HG02840 (cell line): ENCODE measurements around the gene CELSR1.

Source experiments
- ATAC-seq: cut with Tn5 transposase; IDR thresholded peaks from one replicate; pipeline ENCODE4 v1.9.1; 2021; ENCODE audit warnings: mild to moderate bottlenecking, moderate library complexity, moderate number of reproducible peaks; ENCODE audit not compliant: unreplicated experiment, low FRiP score

The CELSR1 gene

DNA sequence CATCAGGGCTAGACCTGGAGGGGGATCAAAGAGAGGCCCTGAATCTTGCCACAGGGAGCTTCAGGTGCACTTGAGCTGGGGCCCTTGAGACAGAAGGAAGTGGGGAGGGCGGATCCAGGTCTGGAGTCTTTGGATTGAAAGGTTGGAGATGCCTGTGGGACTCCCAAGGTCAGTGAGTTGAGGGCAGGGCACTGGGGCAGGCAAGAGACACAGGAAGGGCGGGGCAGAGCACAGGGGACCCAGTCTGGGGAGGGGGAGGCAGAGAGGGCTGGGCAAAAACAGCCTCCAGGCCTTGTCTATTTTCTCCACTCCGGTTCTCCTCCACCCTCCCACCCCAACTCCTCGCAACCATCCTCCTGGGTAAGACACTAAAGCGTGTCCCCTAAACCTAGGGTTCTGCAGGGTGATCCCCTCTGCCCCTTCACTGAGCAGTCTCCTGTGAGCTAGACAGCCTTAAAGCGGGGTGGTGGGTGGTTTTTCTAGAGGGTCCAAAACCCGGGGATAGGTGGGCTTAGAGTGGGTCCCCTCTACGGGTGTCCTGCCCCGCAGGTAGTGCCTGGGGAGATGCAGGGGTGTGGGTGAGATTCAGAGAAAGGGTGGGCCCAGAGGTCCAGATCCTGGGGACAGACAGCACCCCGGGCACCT, 38.6 kb upstream of the CELSR1 start:
- ATAC-seq = no peak

GRCh38 chr22:46574993-46575910, 37.8 kb upstream of the CELSR1 start:
- no peak for ATAC-seq

GRCh38 chr22:46574438-46574992, 37.1 kb upstream of the CELSR1 start:
- ATAC-seq = no peak

DNA sequence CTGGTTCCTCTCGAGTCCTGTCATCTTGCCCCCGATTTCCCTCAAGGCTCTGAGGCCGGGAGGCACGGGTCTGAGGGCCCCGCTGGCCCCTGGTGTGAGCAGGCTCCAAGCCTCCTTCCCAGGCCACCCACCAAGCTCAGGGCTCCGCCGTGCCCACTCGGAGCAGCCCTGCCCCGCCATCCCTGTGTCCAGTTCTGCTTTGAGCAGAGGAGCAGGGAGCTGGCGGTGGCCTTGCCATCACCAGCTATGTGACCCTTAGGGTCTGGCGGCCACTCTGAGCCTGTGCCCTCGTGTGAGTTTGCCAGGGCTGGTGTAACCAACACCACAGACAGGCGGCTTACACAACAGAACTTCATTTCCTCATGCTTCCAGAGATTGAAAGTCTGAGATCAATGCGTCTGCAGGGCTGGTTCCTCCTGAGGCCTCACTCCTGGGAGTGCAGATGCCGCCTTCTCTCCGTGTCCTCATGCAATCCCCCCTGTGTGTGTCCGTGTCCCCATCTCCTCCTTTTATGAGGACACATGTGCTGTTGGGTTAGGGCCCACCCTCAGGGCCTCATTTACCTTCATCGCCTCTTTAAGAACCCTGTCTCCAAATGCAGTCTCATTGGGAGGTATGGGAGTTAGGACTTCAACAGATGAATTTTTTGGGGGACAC, 36.5 kb upstream of the CELSR1 start:
- no peak for ATAC-seq

DNA sequence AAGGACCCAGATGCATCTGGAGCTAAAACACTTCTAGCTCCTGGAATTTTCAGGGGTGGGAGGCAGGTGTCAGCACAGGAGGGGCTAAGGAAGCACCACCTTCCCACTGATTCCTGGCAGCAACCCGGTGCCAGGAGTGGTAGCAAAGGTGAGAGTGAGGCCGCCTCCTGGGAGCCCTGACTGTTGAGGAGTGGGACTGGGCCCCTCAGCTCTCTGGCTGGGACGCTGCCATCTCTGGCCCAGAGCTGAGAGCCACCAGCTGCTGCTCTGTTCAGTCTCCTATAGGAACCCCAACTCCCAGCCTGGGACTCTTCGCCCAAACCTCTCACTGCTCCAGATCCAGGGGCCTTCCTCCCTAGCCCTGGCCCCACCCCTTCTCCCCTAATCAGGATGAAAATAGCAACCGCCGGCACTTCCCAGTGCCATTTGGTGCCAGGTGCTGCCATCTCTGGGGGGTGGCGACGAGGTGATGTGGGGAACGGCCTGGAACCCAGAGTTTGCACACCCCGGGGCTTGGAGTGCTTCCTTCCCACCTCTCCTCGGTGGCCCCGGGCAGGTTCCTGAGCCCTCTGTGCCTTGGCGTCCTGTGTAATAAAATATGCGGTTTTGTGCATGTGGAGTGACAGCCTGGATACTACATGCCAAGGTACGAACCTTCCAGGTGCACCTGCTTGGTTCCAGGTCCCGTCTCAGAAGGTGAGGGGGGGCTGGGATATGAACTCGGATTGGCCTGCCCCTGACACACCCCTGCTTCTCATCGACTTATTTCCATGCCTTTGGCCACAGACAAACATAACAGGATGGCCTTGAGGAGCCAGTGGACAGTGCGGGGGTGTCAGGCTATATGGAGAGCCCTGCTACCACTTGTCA, 35.7 kb upstream of the CELSR1 start:
- ATAC-seq = no peak

DNA sequence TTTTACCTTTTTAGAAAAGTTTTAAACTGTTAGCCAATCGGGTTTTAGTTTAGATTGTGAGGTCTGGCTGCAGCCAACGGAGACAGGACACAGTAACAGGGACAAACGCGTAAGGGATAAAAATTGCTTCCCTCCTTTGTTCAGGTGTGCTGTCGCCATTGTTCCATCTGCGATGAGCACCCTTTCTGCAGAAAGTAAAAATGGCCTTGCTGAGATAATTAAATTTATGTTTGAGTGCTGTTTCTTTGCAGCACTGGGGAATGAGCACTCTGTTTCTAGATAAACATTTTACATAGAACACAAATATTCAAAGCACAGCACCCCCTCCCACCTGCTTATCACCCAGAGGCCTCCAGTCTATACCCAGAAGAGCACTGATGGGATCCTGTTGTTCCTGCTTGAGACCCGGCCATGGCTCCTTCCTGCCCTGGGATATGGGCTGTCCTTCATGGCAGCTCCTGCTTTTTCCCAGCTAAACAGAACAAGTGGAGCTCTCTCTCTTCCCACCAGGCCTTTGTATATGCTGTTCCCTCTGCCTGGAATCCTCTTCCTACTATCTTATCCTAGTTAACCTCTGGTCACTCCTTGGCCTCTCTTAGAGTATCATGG, 34.3 kb upstream of the CELSR1 start:
- no peak for ATAC-seq

- no peak for ATAC-seq
Measured at GRCh38 chr22:46569848-46570695, 32.7 kb upstream of the CELSR1 start.

GRCh38 chr22:46569055-46569847, 31.8 kb upstream of the CELSR1 start:
- ATAC-seq = no peak

DNA sequence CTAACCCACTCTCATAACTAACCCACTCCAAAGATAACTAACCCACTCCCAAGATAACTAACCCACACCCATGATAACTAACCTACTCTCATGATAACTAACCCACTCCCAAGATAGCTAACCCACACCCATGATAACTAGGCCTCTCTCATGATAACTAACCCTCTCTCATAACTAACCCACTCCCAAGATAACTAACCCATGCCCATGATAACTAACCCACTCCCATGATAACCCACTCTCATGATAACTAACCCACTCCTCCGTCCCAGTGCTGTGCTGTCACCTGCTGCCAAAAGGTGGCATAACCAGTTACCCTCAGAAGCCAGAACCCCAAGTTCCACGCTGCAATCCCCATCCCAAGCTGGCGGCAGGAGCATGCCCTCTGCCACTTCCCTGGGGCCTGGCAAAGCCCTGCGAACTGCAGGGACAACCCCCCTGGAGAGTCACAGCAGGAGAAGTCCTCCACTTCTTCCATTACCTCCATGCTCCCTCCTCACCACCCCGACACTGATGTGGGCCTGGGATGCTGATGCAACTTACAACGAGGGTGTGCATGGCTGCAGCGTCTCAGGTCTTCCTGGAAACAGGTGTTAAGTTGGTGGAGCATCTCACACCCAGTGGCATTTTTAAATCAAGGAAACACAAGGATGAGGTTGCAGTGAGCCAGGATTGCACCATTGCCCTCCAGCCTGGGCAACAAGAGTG, 30.8 kb upstream of the CELSR1 start:
- no peak for ATAC-seq

DNA sequence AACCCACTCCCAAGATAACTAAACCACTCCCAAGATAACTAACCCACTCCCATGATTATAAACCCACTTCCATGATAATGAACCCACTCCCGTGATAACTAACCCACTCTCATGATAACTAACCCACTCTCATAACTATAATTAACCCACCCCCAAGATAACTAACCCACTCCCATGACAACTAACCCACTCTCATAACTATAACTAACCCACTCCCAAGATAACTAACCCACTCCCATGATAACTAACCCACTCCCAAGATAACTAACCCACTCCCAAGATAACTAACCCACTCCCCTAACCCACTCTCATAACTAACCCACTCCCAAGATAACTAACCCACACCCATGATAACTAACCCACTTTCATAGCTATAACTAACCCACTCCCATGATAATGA, 30.1 kb upstream of the CELSR1 start:
- no peak for ATAC-seq

DNA sequence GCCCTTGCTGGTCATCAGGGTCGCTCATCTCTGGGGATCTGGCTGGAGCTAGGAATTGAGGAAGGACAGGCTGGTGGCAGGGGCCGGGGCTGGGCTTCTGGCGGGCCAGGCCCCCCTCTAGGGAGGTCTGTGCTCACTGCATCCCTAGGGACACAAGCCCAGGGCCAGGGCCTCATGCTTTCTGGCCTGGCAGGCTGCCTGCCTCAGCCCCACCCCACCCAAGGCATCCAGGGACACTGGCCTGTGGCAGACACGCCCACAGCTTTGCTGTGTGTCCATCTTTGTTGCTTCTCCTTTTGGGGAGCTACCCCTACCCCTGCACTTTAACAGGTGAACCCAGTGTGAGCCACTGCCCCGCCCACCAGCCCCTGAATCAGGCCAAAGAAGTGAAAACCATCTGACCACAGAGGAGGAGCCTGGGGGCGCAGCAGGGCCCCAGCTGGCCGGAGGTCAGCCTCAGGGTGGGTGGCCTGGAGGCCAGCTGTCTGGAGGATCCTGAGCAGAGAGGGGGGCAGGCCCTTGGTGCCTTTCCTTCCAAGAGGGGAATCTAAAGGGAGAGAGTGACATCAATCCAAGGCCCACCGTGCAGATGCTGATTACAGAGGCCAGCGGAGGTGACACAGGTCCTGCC, 26.8 kb upstream of the CELSR1 start:
- ATAC-seq = no peak

- no peak for ATAC-seq
Measured at GRCh38 chr22:46563381-46564083, 26.1 kb upstream of the CELSR1 start.

GRCh38 chr22:46561435-46561905, 24.1 kb upstream of the CELSR1 start:
- ATAC-seq = no peak

GRCh38 chr22:46560696-46561295, 23.4 kb upstream of the CELSR1 start:
- no peak for ATAC-seq

DNA sequence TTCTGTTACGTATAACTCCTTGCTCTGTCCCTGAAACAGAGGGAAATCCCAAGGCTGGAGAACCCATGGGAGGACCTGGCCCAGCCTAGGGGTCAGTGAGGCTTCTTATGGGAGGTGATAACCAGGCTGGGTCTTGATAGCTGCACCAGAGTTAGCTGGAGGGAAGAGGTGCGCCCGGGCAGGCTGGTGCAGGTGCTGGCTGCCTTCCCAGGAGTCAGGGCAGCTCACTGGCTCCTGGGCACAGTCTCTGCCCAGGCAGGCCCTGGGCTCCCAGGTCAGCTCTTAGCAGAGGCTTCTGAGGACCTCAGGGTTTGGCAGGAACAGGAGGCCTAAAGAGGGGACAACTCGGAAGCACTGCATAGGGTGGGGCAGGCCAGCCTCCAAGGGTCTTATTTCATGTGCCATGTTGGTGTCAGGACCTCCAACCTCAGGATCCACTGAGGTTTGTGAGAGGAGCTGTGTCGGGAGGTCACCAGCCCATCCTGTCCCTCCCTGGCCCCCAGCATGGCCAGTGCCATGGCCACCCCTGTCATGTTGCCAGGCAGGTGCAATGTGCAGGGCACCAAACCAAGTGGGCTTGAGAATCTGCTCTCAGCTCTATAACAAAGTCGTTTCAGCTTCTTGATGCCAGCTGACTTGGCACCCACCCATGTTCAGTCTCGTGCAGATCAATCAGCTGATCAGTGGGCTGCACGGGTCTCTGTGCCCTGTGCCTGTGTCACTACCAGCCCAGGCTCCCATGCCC, 20.5 kb upstream of the CELSR1 start:
- ATAC-seq = no peak
